Endothelial cell of umbilical vein (primary cell): Measurements from ENCODE around the gene RNF145. TPM values are rescaled to one million over a fixed set of nuclear protein-coding genes. Genes with fewer than 3 reads are reported as not detected.

Source experiments
- BruUV-seq: library from RNA; stranded (reverse); fragments of 400-500 nt; replicated peaks from 2 replicates; lab custom pipeline; 2021; lab: Mats Ljungman, UMichigan
- CTCF ChIA-PET: fragments of 300-600, 350-600 bp; sonication (Branson Sonifier 250); formaldehyde crosslinking; loops from one replicate; lab custom pipeline; 2021; ENCODE audit warnings: antibody characterized with exemption, inconsistent platforms; lab: Charles Lee
- POLR2A ChIA-PET: fragments of 300-600, 350-600 bp; sonication (Branson Sonifier 250); formaldehyde crosslinking; loops from one replicate; lab custom pipeline; 2021; ENCODE audit warnings: antibody characterized with exemption, inconsistent platforms; lab: Charles Lee
- DNase-seq: peaks from one replicate; pipeline ENCODE4 v3.0.0-alpha.2; 2011; ENCODE audit warnings: low read depth, low spot score
- FAIRE-seq: peaks from 2 replicates; lab custom pipeline; 2011; peaks lifted over from hg19 to GRCh38; lab: Jason Lieb, UNC
- H2AFZ ChIP-seq: 2 replicates; pipeline ENCODE4 v1.6.0; 2012; ENCODE audit warnings: low read depth, low read length, control low read depth, inconsistent platforms
- H3K27ac ChIP-seq: 2 replicates; pipeline ENCODE4 v1.5.1; 2011; ENCODE audit warnings: low read depth, mild to moderate bottlenecking, control low read depth, low read length, moderate library complexity; ENCODE audit not compliant: insufficient read depth
- H3K27me3 ChIP-seq, 2 experiments: 2 replicates each; pipeline versions ENCODE4 v1.6.0 to v1.6.1; 2011; ENCODE audit warnings: low read length in 2 of 2, mixed read lengths in 1 of 2; ENCODE audit not compliant: control insufficient read depth in 2 of 2, insufficient read depth in 2 of 2
- H3K36me3 ChIP-seq, 2 experiments: 2 replicates in 1 of 2; 3 replicates in 1 of 2; pipeline ENCODE4 v1.5.1; 2011; ENCODE audit warnings: low read length in 2 of 2, mild to moderate bottlenecking in 1 of 2, moderate library complexity in 1 of 2; ENCODE audit not compliant: control insufficient read depth in 2 of 2, insufficient read depth in 2 of 2; ENCODE audit errors: extremely low read depth in 1 of 2
- H3K4me1 ChIP-seq: 3 replicates; pipeline ENCODE4 v1.5.1; 2011; ENCODE audit warnings: mild to moderate bottlenecking, low read length; ENCODE audit not compliant: control insufficient read depth, insufficient read depth; ENCODE audit errors: extremely low read depth
- H3K4me2 ChIP-seq: 2 replicates; pipeline ENCODE4 v1.6.1; 2011; ENCODE audit warnings: low read length, control low read depth, mixed read lengths; ENCODE audit not compliant: insufficient read depth
- H3K4me3 ChIP-seq, 3 experiments: fragments of 200-600 bp in 1 of 3; sonication (generic), shearing (Covaris generic) in 1 of 3; replicated peaks in 1 of 3; 2 replicates each; pipeline ENCODE4 v1.5.1; 2011 to 2016; ENCODE audit warnings: control low read depth in 3 of 3, low read length in 3 of 3, mild to moderate bottlenecking in 2 of 3, inconsistent platforms in 1 of 3, low read depth in 1 of 3, moderate library complexity in 1 of 3; ENCODE audit not compliant: insufficient read depth in 1 of 3
- H3K79me2 ChIP-seq: 2 replicates; pipeline ENCODE4 v1.6.0; 2012; ENCODE audit warnings: low read length, inconsistent platforms; ENCODE audit not compliant: control insufficient read depth, insufficient read depth
- H3K9ac ChIP-seq: replicated peaks from 2 replicates; pipeline ENCODE3; 2011; ENCODE audit warnings: low read length, control low read depth; ENCODE audit not compliant: insufficient read depth; ENCODE audit errors: extremely low read depth
- H3K9me1 ChIP-seq: replicated peaks from 3 replicates; pipeline ENCODE4 v1.6.0; 2011; ENCODE audit warnings: mild to moderate bottlenecking, low read length; ENCODE audit not compliant: control insufficient read depth, insufficient read depth; ENCODE audit errors: extremely low read depth
- H3K9me3 ChIP-seq: replicated peaks from 2 replicates; pipeline ENCODE4 v1.5.1; 2012; ENCODE audit warnings: low read length, inconsistent platforms; ENCODE audit not compliant: control insufficient read depth, insufficient read depth
- H4K20me1 ChIP-seq: replicated peaks from 2 replicates; pipeline ENCODE3; 2011; ENCODE audit warnings: mild to moderate bottlenecking, low read length; ENCODE audit not compliant: control insufficient read depth, insufficient read depth; ENCODE audit errors: extremely low read depth
- CTCF ChIP-seq, 2 donors: IDR thresholded peaks; 1 replicate in 1 of 2; 2 replicates in 1 of 2; pipeline ENCODE4 v1.5.1; 2011; ENCODE audit warnings: low read length in 2 of 2, mild to moderate bottlenecking in 2 of 2, moderate library complexity in 2 of 2, control low read depth in 1 of 2, inconsistent platforms in 1 of 2, low read depth in 1 of 2; ENCODE audit not compliant: insufficient read depth in 1 of 2; ENCODE audit errors: extremely low read depth in 1 of 2
- EZH2 ChIP-seq: IDR thresholded peaks from 2 replicates; pipeline ENCODE4 v1.6.1; 2012; ENCODE audit warnings: borderline replicate concordance, low read depth, mild to moderate bottlenecking, moderate library complexity, low read length, inconsistent platforms; ENCODE audit not compliant: severe bottlenecking
- FOS ChIP-seq: IDR thresholded peaks from 2 replicates; pipeline ENCODE4 v1.6.1; 2011; ENCODE audit warnings: mild to moderate bottlenecking, low read length, moderate library complexity, borderline replicate concordance; ENCODE audit not compliant: insufficient read depth
- GATA2 ChIP-seq: IDR thresholded peaks from 2 replicates; pipeline ENCODE4 v1.7.0; 2011; ENCODE audit warnings: low read depth, mild to moderate bottlenecking, moderate library complexity, mixed read lengths, low read length; ENCODE audit not compliant: insufficient read length, insufficient read depth
- MAX ChIP-seq: IDR thresholded peaks from 2 replicates; pipeline ENCODE4 v1.6.1; 2011; ENCODE audit not compliant: insufficient read depth, insufficient read length
- POLR2A ChIP-seq: IDR thresholded peaks from 2 replicates; pipeline ENCODE4 v1.6.1; 2012; ENCODE audit warnings: low read depth, mild to moderate bottlenecking, control low read depth, low read length
- POLR2AphosphoS5 ChIP-seq: IDR thresholded peaks from 2 replicates; pipeline ENCODE4 v1.6.1; 2012; ENCODE audit warnings: low read depth, mild to moderate bottlenecking, control low read depth, low read length, moderate library complexity; ENCODE audit not compliant: insufficient read depth
- dilution Hi-C: fragments of 300-500 bp; cut with MboI; formaldehyde crosslinking; loops from one replicate; pipeline ENCODE4 v1.15.0; 2019; ENCODE audit warnings: low sequenced_read_pairs; ENCODE audit not compliant: extremely low pct_ligation_motif_present
- intact Hi-C: fragments of 100-400 bp; cut with micrococcal nuclease; formaldehyde crosslinking; loops from one replicate; pipeline ENCODE4 v1.10.0; 2022
- polyA plus RNA-seq, 4 experiments: library from polyadenylated mRNA; depleted of rRNA in 3 of 4; stranded (reverse) in 3 of 4; unstranded in 1 of 4; fragments of >200 nt; gene quantifications; 2 replicates each; pipeline versions ENCODE4 v1.2.1 to v1.2.3, GENCODE V29; 2011 to 2012; ENCODE audit warnings: missing spikeins in 1 of 4
- total RNA-seq: library from RNA; stranded (reverse); gene quantifications from 2 replicates; pipeline ENCODE4 v1.2.3, GENCODE V29; 2021

Gene RNF145
- total and polyA plus RNA-seq, 2 donors (not counting 3 experiments of a cell fraction or from before 2014, with no cell fraction given) = 39.4 to 62.3 TPM

- Histone ChIP-seq H3K27me3 (no peaks in the 10 kb centered on the region), H3K9ac (no peak overlapping the region), H3K9me3 (no peaks in the 10 kb centered on the region), H3K79me2 (peaks cover 14% of the 10 kb centered on the region), H3K4me3 (no peak overlapping the region), H3K4me1 (peaks cover 27% of the 10 kb centered on the region), H4K20me1 (no peaks in the 10 kb centered on the region), H2AFZ (no peak overlapping the region), H3K27ac (no peak overlapping the region), H3K9me1 (no peaks in the 10 kb centered on the region), H3K36me3 (peaks cover 0 to 3% of the 10 kb centered on the region in 2 experiments), H3K4me2 (no peak overlapping the region)
- ChIA-PET CTCF (no interaction called here), POLR2A (no interaction called here)
- no peak for FAIRE-seq
- no peak for DNase-seq
- BruUV-seq = no TSS peak
- intact Hi-C loops (no loop called here), dilution Hi-C loops (no loop called here)
- TF ChIP-seq EZH2 (no peak), CTCF (IDR thresholded peaks at IDR 0.05; ENCODE audit: extremely low read depth in 1 of 2, insufficient read depth in 1 of 2, low read depth in 1 of 2, low read length in 2 of 2) (no peak), GATA2 (no peak), FOS (no peak), MAX (no peak), POLR2AphosphoS5 (no peak), POLR2A (no peak)
Measured at GRCh38 chr5:159183247-159183646, 26.1 kb downstream of the RNF145 start.
